GM18526 (cell line): ENCODE data around the gene CD99L2.

Source experiments
- POLR2A ChIP-seq: IDR thresholded peaks from 3 replicates; pipeline ENCODE4 v1.6.1; 2011; ENCODE audit not compliant: insufficient read length; ENCODE audit errors: extremely low read depth

The CD99L2 gene

GRCh38 chrX:150898343-150899190, at the start of gene CD99L2:
Gene CD99L2 (minus strand): TSS chrX:150898668. CDS start chrX:150898588, 80 bp downstream.
- peak; percentile 44 for TF ChIP-seq POLR2A

GRCh38 chrX:150944233-150944632, 45.8 kb upstream of the CD99L2 start:
- TF ChIP-seq POLR2A: no peak

DNA sequence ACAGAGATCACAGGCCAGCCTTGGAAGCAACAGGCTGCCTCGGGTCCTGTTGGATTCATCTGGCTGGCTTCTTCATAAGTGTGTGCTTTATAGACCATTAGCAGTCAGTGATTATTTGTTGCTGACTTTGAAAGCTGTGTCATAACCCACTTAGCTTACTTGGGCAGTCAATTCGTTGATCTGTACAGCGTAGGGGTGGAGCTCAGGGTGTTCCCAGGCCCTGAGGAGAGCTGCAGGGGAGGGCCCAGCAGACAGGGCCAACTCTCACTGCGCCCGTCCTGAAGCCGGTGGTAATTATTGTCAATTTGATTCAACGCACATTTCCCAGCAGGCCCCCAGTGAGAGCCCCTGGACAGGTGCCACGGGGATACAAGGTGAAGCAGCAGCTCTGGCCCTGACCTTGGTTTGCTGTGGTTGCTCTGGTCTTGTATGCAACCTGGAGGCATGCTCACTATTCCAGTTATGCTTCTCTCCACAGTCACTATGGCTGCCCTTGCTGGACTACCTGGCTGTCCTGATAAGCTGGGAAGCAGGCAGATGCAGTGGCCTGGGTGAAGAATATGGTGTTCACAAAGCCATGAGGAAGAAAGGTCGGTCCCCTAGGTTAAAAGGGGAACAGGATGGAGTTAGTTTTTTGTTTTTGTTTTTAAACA, 44.6 kb upstream of the CD99L2 start:
- TF ChIP-seq POLR2A: no peak

- TF ChIP-seq POLR2A: no peak
Measured at GRCh38 chrX:150941580-150941979, 43.1 kb upstream of the CD99L2 start.

GRCh38 chrX:150940844-150941495, 42.5 kb upstream of the CD99L2 start:
- no peak for TF ChIP-seq POLR2A

GRCh38 chrX:150936556-150936955, 38.1 kb upstream of the CD99L2 start:
- no peak for TF ChIP-seq POLR2A

DNA sequence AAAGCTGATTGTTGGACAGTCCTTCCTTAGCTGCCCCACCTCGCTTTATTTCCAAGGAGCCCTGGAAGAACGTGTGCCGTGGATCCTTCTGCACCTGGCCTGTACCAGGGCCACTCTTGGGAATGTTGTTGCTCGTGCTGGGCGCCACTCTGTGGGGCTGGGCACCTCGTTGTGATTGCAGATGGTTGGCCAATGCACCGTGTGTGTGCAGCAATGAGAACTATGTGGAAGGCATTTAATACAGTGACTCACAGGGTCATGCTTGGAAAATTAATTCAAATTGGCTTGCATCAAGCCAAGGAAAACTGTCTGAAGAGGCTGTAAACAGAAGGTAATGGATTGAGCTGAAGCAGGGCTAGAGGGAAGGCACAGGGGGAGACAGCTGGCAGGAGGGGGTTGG, 37.0 kb upstream of the CD99L2 start:
- no peak for TF ChIP-seq POLR2A

GRCh38 chrX:150934453-150934852, 36.0 kb upstream of the CD99L2 start:
- TF ChIP-seq POLR2A: no peak

DNA sequence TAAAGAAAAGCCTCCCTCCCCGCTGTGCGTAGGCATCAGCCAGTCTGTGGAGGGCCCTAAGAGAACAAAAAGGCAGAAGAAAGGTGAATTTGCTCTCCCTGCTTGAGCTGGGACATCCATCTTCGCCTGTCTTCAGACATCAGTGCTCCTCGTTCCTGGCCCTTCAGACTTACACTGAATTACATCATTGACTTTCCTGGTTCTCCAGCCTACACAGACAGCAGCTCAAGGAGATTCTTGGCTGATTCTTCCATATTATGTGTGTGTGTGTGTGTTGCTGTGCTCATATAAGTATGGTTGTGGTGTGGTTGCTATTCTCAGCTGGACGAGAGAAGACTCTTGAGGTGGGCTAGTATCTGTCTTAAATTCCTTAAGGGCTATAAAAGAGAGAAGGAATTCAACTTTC, 35.5 kb upstream of the CD99L2 start:
- no peak for TF ChIP-seq POLR2A

DNA sequence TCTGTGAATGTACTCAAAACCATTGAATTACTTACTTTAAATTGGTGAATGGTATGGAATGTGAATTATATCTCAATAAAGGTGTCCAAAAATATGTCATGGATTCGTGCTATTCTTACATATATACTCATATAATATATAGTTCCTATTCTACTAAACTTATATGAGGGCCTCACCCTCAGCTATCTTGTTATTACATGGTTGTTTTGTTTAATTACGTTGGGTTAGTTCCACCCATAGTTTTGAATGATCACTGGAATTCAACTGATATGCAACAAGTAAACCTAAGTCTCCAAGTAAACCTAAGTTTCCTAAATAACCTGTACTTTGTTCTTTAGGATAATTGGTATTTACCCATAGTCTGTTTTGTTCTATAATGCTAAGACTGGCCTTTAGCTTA, 30.6 kb upstream of the CD99L2 start:
- TF ChIP-seq POLR2A: no peak

- no peak for TF ChIP-seq POLR2A
Measured at GRCh38 chrX:150926791-150927190, 28.3 kb upstream of the CD99L2 start.

GRCh38 chrX:150926304-150926703, 27.8 kb upstream of the CD99L2 start:
- TF ChIP-seq POLR2A: no peak

DNA sequence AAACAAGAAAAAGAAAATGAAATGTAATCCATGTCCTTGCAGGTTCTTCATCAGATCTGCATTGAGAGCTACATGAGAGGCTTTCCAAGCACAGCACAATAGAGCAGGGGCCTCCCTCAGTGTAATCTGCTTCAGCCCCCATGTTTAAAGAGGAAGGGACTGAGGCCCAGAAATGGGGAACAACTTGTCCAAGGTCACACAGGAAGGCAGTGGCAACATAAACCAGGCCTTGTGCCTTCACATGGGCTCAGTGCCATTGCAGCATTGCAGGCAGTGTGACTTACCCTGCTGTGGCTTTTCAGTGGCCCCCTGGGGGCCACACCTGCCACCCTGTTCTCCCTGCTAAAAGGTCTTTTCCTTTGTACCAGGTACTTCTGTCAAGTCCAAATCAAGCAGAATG, 20.9 kb upstream of the CD99L2 start:
- no peak for TF ChIP-seq POLR2A

DNA sequence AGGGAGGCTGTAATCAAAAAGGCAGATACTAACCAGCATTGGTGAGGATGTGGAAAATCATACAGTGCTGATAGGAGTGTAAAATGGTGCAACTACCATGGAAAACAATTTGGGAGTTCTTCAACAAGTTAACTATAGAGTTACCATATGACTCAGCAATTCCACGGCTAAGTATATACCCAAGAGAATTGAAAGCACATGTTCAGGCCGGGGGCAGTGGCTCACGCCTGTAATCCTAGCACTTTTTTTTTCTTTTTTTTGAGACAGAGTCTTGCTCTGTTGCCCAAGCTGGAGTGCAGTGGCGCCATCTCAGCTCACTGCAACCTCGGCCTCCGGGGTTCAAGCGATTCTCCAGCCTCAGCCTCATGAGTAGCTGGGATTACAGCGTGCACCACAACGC, 15.0 kb upstream of the CD99L2 start:
- TF ChIP-seq POLR2A: no peak

- TF ChIP-seq POLR2A: no peak
Measured at GRCh38 chrX:150907474-150907873, 9.0 kb upstream of the CD99L2 start.

DNA sequence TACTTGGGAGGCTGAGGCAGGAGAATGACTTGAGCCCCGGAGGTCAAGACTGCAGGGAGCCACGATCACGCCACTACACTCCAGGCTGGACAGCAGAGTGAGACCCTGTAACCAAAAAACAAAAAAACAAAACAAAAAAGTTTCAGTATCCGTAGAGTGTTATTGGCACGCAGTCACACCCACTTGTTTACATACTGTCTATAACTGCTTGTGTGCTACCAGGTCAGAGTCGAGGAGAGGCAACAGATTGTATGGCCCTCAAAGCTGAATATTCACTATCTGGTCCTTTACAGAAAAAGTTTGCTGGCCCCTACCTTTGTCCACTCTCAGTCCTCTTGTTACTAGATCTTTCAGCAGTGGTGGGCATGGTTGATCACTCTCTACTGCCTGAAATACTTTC, 8.2 kb upstream of the CD99L2 start:
- TF ChIP-seq POLR2A: no peak
